HepG2 (cell line): ENCODE measurements around the gene CREG2. TPM values are rescaled to one million over a fixed set of nuclear protein-coding genes. Genes with fewer than 3 reads are reported as not detected.
A peak's percentile ranks its signal among the peaks of the same experiment; 100 is the strongest.

Experiments used
- CHD4 ChIP-seq: fragments of 200-600 bp; sonication (generic); IDR thresholded peaks from 2 replicates; pipeline ENCODE4 v1.7.0; 2017; ENCODE audit warnings: mild to moderate bottlenecking, low read length, borderline replicate concordance
- CREB1 ChIP-seq, 2 experiments: fragments of 450-650 bp in 1 of 2; IDR thresholded peaks; 2 replicates each; pipeline ENCODE4 v1.6.1; 2016 to 2017; ENCODE audit warnings: control low read depth in 1 of 2, mild to moderate bottlenecking in 1 of 2, missing compliant biosample characterization in 1 of 2, missing genetic modification characterization in 1 of 2
- KDM4B ChIP-seq: sonication (generic); formaldehyde crosslinking; IDR thresholded peaks from 2 replicates; pipeline ENCODE4 v1.4.0; 2020; ENCODE audit warnings: missing genetic modification reagents
- PHF20 ChIP-seq: sonication (generic); formaldehyde crosslinking; IDR thresholded peaks from 2 replicates; pipeline ENCODE4 v1.5.0; 2020; ENCODE audit warnings: mild to moderate bottlenecking, missing genetic modification reagents
- PRPF4 ChIP-seq: fragments of 200-400 bp; formaldehyde crosslinking; IDR thresholded peaks from 2 replicates; pipeline ENCODE4 v1.6.1; 2016; ENCODE audit warnings: low read length, low read depth; ENCODE audit not compliant: poor library complexity, severe bottlenecking
- SIN3A ChIP-seq: IDR thresholded peaks from 2 replicates; pipeline ENCODE4 v1.6.1; 2011; ENCODE audit warnings: low read depth, mild to moderate bottlenecking, control low read depth, low read length, borderline replicate concordance
- TBX2 ChIP-seq: sonication (generic); formaldehyde crosslinking; IDR thresholded peaks from 2 replicates; pipeline ENCODE4 v1.5.0; 2020; ENCODE audit warnings: missing genetic modification reagents, mild to moderate bottlenecking, borderline replicate concordance
- TEAD3 ChIP-seq: optimal IDR thresholded peaks from 2 replicates; pipeline ENCODE3; 2016; ENCODE audit warnings: borderline replicate concordance
- TGIF2 ChIP-seq: IDR thresholded peaks from 2 replicates; pipeline ENCODE4 v1.6.1; 2016; ENCODE audit warnings: control low read depth, missing compliant biosample characterization
- WIZ ChIP-seq: sonication (generic); formaldehyde crosslinking; IDR thresholded peaks from 2 replicates; pipeline ENCODE4 v1.5.1; 2020; ENCODE audit warnings: mild to moderate bottlenecking, missing genetic modification reagents
- ZFX ChIP-seq: sonication (generic); formaldehyde crosslinking; IDR thresholded peaks from 2 replicates; pipeline ENCODE4 v1.4.0; 2020; ENCODE audit warnings: mild to moderate bottlenecking, low read depth, missing genetic modification reagents, moderate library complexity
- ZNF430 ChIP-seq: sonication (generic); formaldehyde crosslinking; IDR thresholded peaks from 2 replicates; pipeline ENCODE4 v1.9.0; 2021; ENCODE audit warnings: mild to moderate bottlenecking, missing genetic modification reagents
- ZNF781 ChIP-seq: sonication (generic); formaldehyde crosslinking; IDR thresholded peaks from 2 replicates; pipeline ENCODE4 v1.5.1; 2020; ENCODE audit warnings: borderline replicate concordance, mild to moderate bottlenecking, missing genetic modification reagents; ENCODE audit errors: not compliant biosample characterization
- polyA plus RNA-seq, 8 experiments: library from polyadenylated mRNA; depleted of rRNA in 3 of 8; stranded (reverse) in 7 of 8; unstranded in 1 of 8; fragments of >200 nt; fragmentation: Illumina TruSeq in 4 of 8; extraction: Trizol in 4 of 8; gene quantifications; 2 replicates each; pipeline versions ENCODE4 v1.2.1 to v1.2.3, GENCODE V29; 2011 to 2016; ENCODE audit warnings: low read depth in 4 of 8, missing spikeins in 1 of 8, mixed read lengths in 1 of 8; ENCODE audit not compliant: insufficient read depth in 1 of 8
- total RNA-seq, 5 experiments: library from RNA; depleted of rRNA; stranded (reverse); fragments of >200 nt; fragmentation: Illumina TruSeq; extraction: Trizol; gene quantifications; 2 replicates each; pipeline ENCODE4 v1.2.3, GENCODE V29; 2016; ENCODE audit warnings: low read depth in 1 of 5
- TF ChIP-seq, protein P1 (sequence below): IDR thresholded peaks from 2 replicates; pipeline ENCODE4 v1.4.0; 2020; ENCODE audit warnings: mild to moderate bottlenecking, missing genetic modification reagents
- TF ChIP-seq, protein P2 (sequence below): sonication (generic); formaldehyde crosslinking; conservative IDR thresholded peaks from 2 replicates; pipeline ENCODE4 v1.4.0; 2020; ENCODE audit warnings: mild to moderate bottlenecking, missing genetic modification reagents, moderate library complexity
- TF ChIP-seq, protein P3 (sequence below): sonication (generic); formaldehyde crosslinking; IDR thresholded peaks from 2 replicates; pipeline ENCODE4 v1.8.1; 2023; ENCODE audit warnings: mild to moderate bottlenecking, missing genetic modification reagents, borderline replicate concordance
- TF ChIP-seq, protein P4 (sequence below): sonication (generic); formaldehyde crosslinking; IDR thresholded peaks from 2 replicates; pipeline ENCODE4 v1.4.0; 2020; ENCODE audit warnings: missing genetic modification reagents, mild to moderate bottlenecking, borderline replicate concordance
- TF ChIP-seq, protein P5 (sequence below): sonication (generic); formaldehyde crosslinking; IDR thresholded peaks from 2 replicates; pipeline ENCODE4 v1.5.0; 2020; ENCODE audit warnings: missing genetic modification reagents

Gene CREG2
- total and polyA plus RNA-seq, 2 of the 13 experiments (the other 11 are each of a cell fraction or from before 2014, with no cell fraction given) = 0.18 to 0.26 TPM

DNA sequence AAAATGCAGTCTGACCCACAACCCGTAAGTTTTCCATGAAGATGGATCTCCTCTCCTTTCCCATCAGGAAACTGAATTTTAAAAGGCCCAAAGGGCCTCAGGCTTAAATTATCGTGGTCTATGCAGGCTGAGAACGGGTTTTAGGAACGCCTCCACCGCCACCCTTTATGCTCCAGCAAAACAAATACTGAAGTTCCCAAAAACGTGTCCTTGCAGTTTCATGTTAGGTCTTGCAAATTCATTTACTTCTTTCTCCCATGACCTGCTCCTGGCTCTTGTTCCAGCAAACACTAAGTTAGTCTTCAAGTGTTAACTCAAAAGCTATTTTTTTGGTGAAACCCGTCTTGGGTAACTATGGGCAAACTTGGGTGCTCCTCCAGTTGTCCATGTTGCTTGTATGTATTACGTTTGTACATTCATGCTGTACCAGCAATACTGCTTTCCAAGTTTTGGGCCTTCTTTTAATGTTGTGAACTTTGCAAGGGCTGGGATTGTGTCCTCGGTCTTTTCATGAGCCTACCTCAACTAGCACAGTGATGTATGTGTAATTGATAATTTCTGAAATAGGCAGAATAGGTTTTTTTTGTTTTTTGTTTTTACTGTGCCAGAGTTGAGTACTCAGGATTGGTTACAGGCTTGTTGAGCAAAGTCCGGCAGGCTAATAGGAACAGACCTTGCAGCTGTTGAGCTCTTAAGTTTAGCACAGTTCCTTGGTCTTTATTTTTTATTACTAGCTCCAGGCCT, 77.0 kb downstream of the CREG2 start (continued):
- TF ChIP-seq, protein P1, sequence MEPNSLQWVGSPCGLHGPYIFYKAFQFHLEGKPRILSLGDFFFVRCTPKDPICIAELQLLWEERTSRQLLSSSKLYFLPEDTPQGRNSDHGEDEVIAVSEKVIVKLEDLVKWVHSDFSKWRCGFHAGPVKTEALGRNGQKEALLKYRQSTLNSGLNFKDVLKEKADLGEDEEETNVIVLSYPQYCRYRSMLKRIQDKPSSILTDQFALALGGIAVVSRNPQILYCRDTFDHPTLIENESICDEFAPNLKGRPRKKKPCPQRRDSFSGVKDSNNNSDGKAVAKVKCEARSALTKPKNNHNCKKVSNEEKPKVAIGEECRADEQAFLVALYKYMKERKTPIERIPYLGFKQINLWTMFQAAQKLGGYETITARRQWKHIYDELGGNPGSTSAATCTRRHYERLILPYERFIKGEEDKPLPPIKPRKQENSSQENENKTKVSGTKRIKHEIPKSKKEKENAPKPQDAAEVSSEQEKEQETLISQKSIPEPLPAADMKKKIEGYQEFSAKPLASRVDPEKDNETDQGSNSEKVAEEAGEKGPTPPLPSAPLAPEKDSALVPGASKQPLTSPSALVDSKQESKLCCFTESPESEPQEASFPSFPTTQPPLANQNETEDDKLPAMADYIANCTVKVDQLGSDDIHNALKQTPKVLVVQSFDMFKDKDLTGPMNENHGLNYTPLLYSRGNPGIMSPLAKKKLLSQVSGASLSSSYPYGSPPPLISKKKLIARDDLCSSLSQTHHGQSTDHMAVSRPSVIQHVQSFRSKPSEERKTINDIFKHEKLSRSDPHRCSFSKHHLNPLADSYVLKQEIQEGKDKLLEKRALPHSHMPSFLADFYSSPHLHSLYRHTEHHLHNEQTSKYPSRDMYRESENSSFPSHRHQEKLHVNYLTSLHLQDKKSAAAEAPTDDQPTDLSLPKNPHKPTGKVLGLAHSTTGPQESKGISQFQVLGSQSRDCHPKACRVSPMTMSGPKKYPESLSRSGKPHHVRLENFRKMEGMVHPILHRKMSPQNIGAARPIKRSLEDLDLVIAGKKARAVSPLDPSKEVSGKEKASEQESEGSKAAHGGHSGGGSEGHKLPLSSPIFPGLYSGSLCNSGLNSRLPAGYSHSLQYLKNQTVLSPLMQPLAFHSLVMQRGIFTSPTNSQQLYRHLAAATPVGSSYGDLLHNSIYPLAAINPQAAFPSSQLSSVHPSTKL (CRISPR knock-in tag) = peak; percentile 14; the same call in 1 of the 2 replicates
- TF ChIP-seq ZNF781 (peak; percentile 10), TEAD3 (peak; percentile 6), ZNF430 (CRISPR knock-in tag) (no peak), PRPF4 (peak; percentile 31), KDM4B (CRISPR knock-in tag) (0 out of 2 replicates have a peak, but pooled peaks have one; percentile 8), ZFX (CRISPR knock-in tag) (peak; percentile 33; the same call in 1 of the 2 replicates), CHD4 (no peak), WIZ (CRISPR knock-in tag) (0 out of 2 replicates have a peak, but pooled peaks have one; percentile 63), SIN3A (no peak), TBX2 (CRISPR knock-in tag) (no peak), TGIF2 (0 out of 2 replicates have a peak, but pooled peaks have one; percentile 27), PHF20 (no peak), CREB1 (IDR thresholded peaks at IDR 0.05) (no peak), CREB1 (CRISPR knock-in tag; IDR thresholded peaks at IDR 0.05) (0 out of 2 replicates have a peak, but pooled peaks have one; percentile 24)
- TF ChIP-seq, protein P2, sequence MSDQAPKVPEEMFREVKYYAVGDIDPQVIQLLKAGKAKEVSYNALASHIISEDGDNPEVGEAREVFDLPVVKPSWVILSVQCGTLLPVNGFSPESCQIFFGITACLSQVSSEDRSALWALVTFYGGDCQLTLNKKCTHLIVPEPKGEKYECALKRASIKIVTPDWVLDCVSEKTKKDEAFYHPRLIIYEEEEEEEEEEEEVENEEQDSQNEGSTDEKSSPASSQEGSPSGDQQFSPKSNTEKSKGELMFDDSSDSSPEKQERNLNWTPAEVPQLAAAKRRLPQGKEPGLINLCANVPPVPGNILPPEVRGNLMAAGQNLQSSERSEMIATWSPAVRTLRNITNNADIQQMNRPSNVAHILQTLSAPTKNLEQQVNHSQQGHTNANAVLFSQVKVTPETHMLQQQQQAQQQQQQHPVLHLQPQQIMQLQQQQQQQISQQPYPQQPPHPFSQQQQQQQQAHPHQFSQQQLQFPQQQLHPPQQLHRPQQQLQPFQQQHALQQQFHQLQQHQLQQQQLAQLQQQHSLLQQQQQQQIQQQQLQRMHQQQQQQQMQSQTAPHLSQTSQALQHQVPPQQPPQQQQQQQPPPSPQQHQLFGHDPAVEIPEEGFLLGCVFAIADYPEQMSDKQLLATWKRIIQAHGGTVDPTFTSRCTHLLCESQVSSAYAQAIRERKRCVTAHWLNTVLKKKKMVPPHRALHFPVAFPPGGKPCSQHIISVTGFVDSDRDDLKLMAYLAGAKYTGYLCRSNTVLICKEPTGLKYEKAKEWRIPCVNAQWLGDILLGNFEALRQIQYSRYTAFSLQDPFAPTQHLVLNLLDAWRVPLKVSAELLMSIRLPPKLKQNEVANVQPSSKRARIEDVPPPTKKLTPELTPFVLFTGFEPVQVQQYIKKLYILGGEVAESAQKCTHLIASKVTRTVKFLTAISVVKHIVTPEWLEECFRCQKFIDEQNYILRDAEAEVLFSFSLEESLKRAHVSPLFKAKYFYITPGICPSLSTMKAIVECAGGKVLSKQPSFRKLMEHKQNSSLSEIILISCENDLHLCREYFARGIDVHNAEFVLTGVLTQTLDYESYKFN (CRISPR knock-in tag) = peak; percentile 49
- TF ChIP-seq, protein P3, sequence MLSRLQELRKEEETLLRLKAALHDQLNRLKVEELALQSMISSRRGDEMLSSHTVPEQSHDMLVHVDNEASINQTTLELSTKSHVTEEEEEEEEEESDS = peak; percentile 60; the same call in 1 of the 2 replicates
- TF ChIP-seq, protein P4, sequence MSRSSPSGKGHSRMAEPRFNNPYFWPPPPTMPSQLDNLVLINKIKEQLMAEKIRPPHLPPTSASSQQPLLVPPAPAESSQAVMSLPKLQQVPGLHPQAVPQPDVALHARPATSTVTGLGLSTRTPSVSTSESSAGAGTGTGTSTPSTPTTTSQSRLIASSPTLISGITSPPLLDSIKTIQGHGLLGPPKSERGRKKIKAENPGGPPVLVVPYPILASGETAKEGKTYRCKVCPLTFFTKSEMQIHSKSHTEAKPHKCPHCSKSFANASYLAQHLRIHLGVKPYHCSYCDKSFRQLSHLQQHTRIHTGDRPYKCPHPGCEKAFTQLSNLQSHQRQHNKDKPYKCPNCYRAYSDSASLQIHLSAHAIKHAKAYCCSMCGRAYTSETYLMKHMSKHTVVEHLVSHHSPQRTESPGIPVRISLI (CRISPR knock-in tag) = peak; percentile 41; the same call in 1 of the 2 replicates
- TF ChIP-seq, protein P5, sequence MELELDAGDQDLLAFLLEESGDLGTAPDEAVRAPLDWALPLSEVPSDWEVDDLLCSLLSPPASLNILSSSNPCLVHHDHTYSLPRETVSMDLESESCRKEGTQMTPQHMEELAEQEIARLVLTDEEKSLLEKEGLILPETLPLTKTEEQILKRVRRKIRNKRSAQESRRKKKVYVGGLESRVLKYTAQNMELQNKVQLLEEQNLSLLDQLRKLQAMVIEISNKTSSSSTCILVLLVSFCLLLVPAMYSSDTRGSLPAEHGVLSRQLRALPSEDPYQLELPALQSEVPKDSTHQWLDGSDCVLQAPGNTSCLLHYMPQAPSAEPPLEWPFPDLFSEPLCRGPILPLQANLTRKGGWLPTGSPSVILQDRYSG = no peak
